K562 (cell line): ENCODE results near the gene MDM4. TPM values are rescaled to one million over a fixed set of nuclear protein-coding genes. Genes with fewer than 3 reads are reported as not detected.

Source experiments
- BCL6 ChIP-seq: fragments of 250-450 bp; sonication (Bioruptor Pico); IDR thresholded peaks from 2 replicates; pipeline ENCODE4 v1.4.0; 2020
- DIDO1 ChIP-seq: fragments of 450-650 bp; IDR thresholded peaks from 2 replicates; pipeline ENCODE4 v1.6.1; 2016; ENCODE audit warnings: low read depth, missing biosample characterization, missing genetic modification characterization
- FOXJ2 ChIP-seq: fragments of 200-800 bp; sonication (Bioruptor generic); IDR thresholded peaks from 2 replicates; pipeline ENCODE4 v1.6.1; 2016; ENCODE audit warnings: missing genetic modification characterization, missing compliant biosample characterization
- HSF4 ChIP-seq: fragments of 250-450 bp; sonication (Bioruptor Pico); IDR thresholded peaks from 2 replicates; pipeline ENCODE4 v2.1.2; 2022; ENCODE audit warnings: mild to moderate bottlenecking, moderate library complexity, borderline replicate concordance
- L3MBTL2 ChIP-seq: fragments of 450-650 bp; IDR thresholded peaks from 2 replicates; pipeline ENCODE4 v1.6.1; 2016; ENCODE audit warnings: mild to moderate bottlenecking, moderate library complexity
- LCOR ChIP-seq: sonication (generic); formaldehyde crosslinking; IDR thresholded peaks from 2 replicates; pipeline ENCODE4 v1.8.0; 2022; ENCODE audit warnings: mild to moderate bottlenecking, missing genetic modification reagents
- MYC ChIP-seq, 2 experiments: fragments of 250-450 bp in 1 of 2; sonication (Bioruptor Pico) in 1 of 2; IDR thresholded peaks; 2 replicates each; pipeline versions ENCODE4 v1.5.1 to v1.6.1; 2012 to 2021; ENCODE audit warnings: low read depth in 2 of 2, borderline replicate concordance in 1 of 2, improper control_type of control experiment in 1 of 2, low read length in 1 of 2, mild to moderate bottlenecking in 1 of 2, moderate library complexity in 1 of 2
- NFRKB ChIP-seq: fragments of 450-650 bp; IDR thresholded peaks from 2 replicates; pipeline ENCODE4 v1.6.1; 2016; ENCODE audit warnings: low read depth
- SIX5 ChIP-seq, 2 experiments: IDR thresholded peaks; 2 replicates each; pipeline ENCODE4 v1.6.1; 2011; ENCODE audit warnings: low read length in 2 of 2, borderline replicate concordance in 1 of 2, low read depth in 1 of 2, mild to moderate bottlenecking in 1 of 2, moderate library complexity in 1 of 2; ENCODE audit not compliant: insufficient read depth in 1 of 2
- TEAD2 ChIP-seq: fragments of 450-650 bp; IDR thresholded peaks from 2 replicates; pipeline ENCODE4 v1.6.1; 2016; ENCODE audit warnings: missing genetic modification characterization, control low read depth, missing compliant biosample characterization
- U2AF2 ChIP-seq: fragments of 200-400 bp; formaldehyde crosslinking; optimal IDR thresholded peaks from 2 replicates; pipeline ENCODE3; 2017; ENCODE audit warnings: low read depth, mild to moderate bottlenecking, low read length
- XRCC5 ChIP-seq: fragments of 200-400 bp; formaldehyde crosslinking; IDR thresholded peaks from 2 replicates; pipeline ENCODE4 v1.6.1; 2017; ENCODE audit warnings: low read depth, mild to moderate bottlenecking, low read length
- ZNF280A ChIP-seq: fragments of 450-650 bp; IDR thresholded peaks from 2 replicates; pipeline ENCODE4 v1.6.1; 2018; ENCODE audit warnings: mild to moderate bottlenecking, low read depth; ENCODE audit not compliant: partially characterized antibody
- ZNF583 ChIP-seq: fragments of 250-450 bp; sonication (Bioruptor Pico); IDR thresholded peaks from 2 replicates; pipeline ENCODE4 v1.4.0; 2020
- polyA plus RNA-seq, 8 experiments: library from polyadenylated mRNA; depleted of rRNA in 4 of 8; stranded (reverse) in 5 of 8; unstranded in 3 of 8; fragments of >200 nt; fragmentation: Nextera tagmentation in 2 of 8; fragmentation: Illumina TruSeq in 1 of 8; extraction: Ambion mirVana in 2 of 8; extraction: Trizol in 1 of 8; gene quantifications; 2 replicates each; pipeline versions ENCODE4 v1.2.1 to v1.2.3, GENCODE V29; 2011 to 2014; ENCODE audit warnings: inconsistent platforms in 1 of 8, missing spikeins in 1 of 8
- total RNA-seq, 7 experiments: library from RNA; depleted of rRNA in 6 of 7; stranded (reverse); fragments of >200 nt in 6 of 7; fragmentation: Illumina TruSeq in 2 of 7; extraction: Trizol in 2 of 7; gene quantifications; 2 replicates each; pipeline versions ENCODE4 v1.2.1 to v1.2.3, GENCODE V29; 2011 to 2021; ENCODE audit warnings: low replicate concordance in 1 of 7
- TF ChIP-seq, protein P1 (sequence below): fragments of 450-650 bp; formaldehyde crosslinking; IDR thresholded peaks from 2 replicates; pipeline ENCODE4 v1.4.0; 2022; ENCODE audit warnings: missing genetic modification characterization
- TF ChIP-seq, protein P2 (sequence below): fragments of 450-650 bp; formaldehyde crosslinking; IDR thresholded peaks from 2 replicates; pipeline ENCODE4 v1.4.0; 2022; ENCODE audit warnings: missing genetic modification characterization
- TF ChIP-seq, protein P3 (sequence below): sonication (generic); formaldehyde crosslinking; IDR thresholded peaks from 2 replicates; pipeline ENCODE4 v1.8.1; 2023; ENCODE audit warnings: missing genetic modification reagents, mild to moderate bottlenecking, borderline replicate concordance

Gene MDM4
- total and polyA plus RNA-seq, 9 of the 15 experiments (the other 6 are each of a cell fraction or from before 2014, with no cell fraction given): 3.3 to 61.7 (median 21.2) TPM

GRCh38 chr1:204507317-204508105 lies 8.7 kb upstream of the MDM4 start (continued):
- TF ChIP-seq, protein P1, sequence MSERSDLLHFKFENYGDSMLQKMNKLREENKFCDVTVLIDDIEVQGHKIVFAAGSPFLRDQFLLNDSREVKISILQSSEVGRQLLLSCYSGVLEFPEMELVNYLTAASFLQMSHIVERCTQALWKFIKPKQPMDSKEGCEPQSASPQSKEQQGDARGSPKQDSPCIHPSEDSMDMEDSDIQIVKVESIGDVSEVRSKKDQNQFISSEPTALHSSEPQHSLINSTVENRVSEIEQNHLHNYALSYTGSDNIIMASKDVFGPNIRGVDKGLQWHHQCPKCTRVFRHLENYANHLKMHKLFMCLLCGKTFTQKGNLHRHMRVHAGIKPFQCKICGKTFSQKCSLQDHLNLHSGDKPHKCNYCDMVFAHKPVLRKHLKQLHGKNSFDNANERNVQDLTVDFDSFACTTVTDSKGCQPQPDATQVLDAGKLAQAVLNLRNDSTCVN (CRISPR knock-in tag): peak; percentile 82; the same call in 1 of the 2 replicates
- TF ChIP-seq U2AF2 (no peak), ZNF280A (no peak), ZNF583 (CRISPR knock-in tag) (no peak), MYC (IDR thresholded peaks at IDR 0.05; ENCODE audit: low read depth, low read length) (no peak), MYC (CRISPR knock-in tag; IDR thresholded peaks at IDR 0.05; ENCODE audit: borderline replicate concordance, low read depth) (no peak), HSF4 (CRISPR knock-in tag) (no peak), XRCC5 (no peak), L3MBTL2 (peak; percentile 16), FOXJ2 (tag) (no peak), SIX5 (IDR thresholded peaks at IDR 0.05; ENCODE audit: borderline replicate concordance in 1 of 2, insufficient read depth in 1 of 2, low read depth in 1 of 2, low read length in 2 of 2) (no peak), LCOR (CRISPR knock-in tag) (peak; percentile 66; the same call in 1 of the 2 replicates), NFRKB (peak; percentile 98), DIDO1 (no peak), TEAD2 (no peak), BCL6 (no peak)
- TF ChIP-seq, protein P2, sequence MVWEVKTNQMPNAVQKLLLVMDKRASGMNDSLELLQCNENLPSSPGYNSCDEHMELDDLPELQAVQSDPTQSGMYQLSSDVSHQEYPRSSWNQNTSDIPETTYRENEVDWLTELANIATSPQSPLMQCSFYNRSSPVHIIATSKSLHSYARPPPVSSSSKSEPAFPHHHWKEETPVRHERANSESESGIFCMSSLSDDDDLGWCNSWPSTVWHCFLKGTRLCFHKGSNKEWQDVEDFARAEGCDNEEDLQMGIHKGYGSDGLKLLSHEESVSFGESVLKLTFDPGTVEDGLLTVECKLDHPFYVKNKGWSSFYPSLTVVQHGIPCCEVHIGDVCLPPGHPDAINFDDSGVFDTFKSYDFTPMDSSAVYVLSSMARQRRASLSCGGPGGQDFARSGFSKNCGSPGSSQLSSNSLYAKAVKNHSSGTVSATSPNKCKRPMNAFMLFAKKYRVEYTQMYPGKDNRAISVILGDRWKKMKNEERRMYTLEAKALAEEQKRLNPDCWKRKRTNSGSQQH (CRISPR knock-in tag): peak; percentile 93
- TF ChIP-seq, protein P3, sequence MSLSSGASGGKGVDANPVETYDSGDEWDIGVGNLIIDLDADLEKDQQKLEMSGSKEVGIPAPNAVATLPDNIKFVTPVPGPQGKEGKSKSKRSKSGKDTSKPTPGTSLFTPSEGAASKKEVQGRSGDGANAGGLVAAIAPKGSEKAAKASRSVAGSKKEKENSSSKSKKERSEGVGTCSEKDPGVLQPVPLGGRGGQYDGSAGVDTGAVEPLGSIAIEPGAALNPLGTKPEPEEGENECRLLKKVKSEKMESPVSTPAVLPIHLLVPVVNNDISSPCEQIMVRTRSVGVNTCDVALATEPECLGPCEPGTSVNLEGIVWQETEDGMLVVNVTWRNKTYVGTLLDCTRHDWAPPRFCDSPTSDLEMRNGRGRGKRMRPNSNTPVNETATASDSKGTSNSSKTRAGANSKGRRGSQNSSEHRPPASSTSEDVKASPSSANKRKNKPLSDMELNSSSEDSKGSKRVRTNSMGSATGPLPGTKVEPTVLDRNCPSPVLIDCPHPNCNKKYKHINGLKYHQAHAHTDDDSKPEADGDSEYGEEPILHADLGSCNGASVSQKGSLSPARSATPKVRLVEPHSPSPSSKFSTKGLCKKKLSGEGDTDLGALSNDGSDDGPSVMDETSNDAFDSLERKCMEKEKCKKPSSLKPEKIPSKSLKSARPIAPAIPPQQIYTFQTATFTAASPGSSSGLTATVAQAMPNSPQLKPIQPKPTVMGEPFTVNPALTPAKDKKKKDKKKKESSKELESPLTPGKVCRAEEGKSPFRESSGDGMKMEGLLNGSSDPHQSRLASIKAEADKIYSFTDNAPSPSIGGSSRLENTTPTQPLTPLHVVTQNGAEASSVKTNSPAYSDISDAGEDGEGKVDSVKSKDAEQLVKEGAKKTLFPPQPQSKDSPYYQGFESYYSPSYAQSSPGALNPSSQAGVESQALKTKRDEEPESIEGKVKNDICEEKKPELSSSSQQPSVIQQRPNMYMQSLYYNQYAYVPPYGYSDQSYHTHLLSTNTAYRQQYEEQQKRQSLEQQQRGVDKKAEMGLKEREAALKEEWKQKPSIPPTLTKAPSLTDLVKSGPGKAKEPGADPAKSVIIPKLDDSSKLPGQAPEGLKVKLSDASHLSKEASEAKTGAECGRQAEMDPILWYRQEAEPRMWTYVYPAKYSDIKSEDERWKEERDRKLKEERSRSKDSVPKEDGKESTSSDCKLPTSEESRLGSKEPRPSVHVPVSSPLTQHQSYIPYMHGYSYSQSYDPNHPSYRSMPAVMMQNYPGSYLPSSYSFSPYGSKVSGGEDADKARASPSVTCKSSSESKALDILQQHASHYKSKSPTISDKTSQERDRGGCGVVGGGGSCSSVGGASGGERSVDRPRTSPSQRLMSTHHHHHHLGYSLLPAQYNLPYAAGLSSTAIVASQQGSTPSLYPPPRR (CRISPR knock-in tag): no peak
